ENCODE results near the gene SCGB1C1. TPM values are rescaled to one million over a fixed set of nuclear protein-coding genes. Genes with fewer than 3 reads are reported as not detected.
A peak's percentile ranks its signal among the peaks of the same experiment; 100 is the strongest.
"Not testable (repeated sequence)": the region's sequence is repeated elsewhere in the genome, so short reads cannot be mapped to it uniquely, and the experiment has no call there.

The SCGB1C1 gene
- total RNA-seq, 1 donor from 2014 or later, result not detected

GRCh38 chr11:218815-219593 lies 26.1 kb downstream of the SCGB1C1 start:
- peaks cover 5% of the 10 kb centered on the region for H3K36me3 Mint-ChIP-seq (ENCODE audit: insufficient read depth)
- no peaks in the 10 kb centered on the region for H3K9me3 Mint-ChIP-seq (ENCODE audit: low read depth)
- no peaks in the 10 kb centered on the region for H3K27me3 Mint-ChIP-seq
- DNase-seq (ENCODE audit: low spot score, unreplicated experiment), result no peak
- peak overlapping the region; percentile 50 for H3K27ac Mint-ChIP-seq
- TF ChIP-seq CTCF (IDR thresholded peaks at IDR 0.05; ENCODE audit: unreplicated experiment), result no peak
- H3K4me3 Mint-ChIP-seq (ENCODE audit: low read depth), result no peak overlapping the region
- peaks cover 1% of the 10 kb centered on the region for H3K4me1 Mint-ChIP-seq (ENCODE audit: low read depth)

GRCh38 chr11:220641-221215 lies 27.9 kb downstream of the SCGB1C1 start:
- not testable (repeated sequence) for H3K36me3 Mint-ChIP-seq (ENCODE audit: insufficient read depth); H3K27me3 Mint-ChIP-seq; H3K27ac Mint-ChIP-seq; H3K4me3 Mint-ChIP-seq (ENCODE audit: low read depth); H3K4me1 Mint-ChIP-seq (ENCODE audit: low read depth); H3K9me3 Mint-ChIP-seq (ENCODE audit: low read depth); DNase-seq (ENCODE audit: low spot score, unreplicated experiment)

GRCh38 chr11:221539-221938 lies 28.7 kb downstream of the SCGB1C1 start:
- H3K9me3 Mint-ChIP-seq (ENCODE audit: low read depth), result no peaks in the 10 kb centered on the region
- H3K36me3 Mint-ChIP-seq (ENCODE audit: insufficient read depth), result peaks cover 3% of the 10 kb centered on the region
- H3K4me3 Mint-ChIP-seq (ENCODE audit: low read depth), result no peak overlapping the region
- no peaks in the 10 kb centered on the region for H3K27me3 Mint-ChIP-seq
- TF ChIP-seq CTCF (IDR thresholded peaks at IDR 0.05; ENCODE audit: unreplicated experiment), result no peak
- no peaks in the 10 kb centered on the region for H3K4me1 Mint-ChIP-seq (ENCODE audit: low read depth)
- no peak for DNase-seq (ENCODE audit: low spot score, unreplicated experiment)
- no peak overlapping the region for H3K27ac Mint-ChIP-seq

GRCh38 chr11:221998-222789 lies 29.3 kb downstream of the SCGB1C1 start:
- DNase-seq (ENCODE audit: low spot score, unreplicated experiment), result no peak
- no peaks in the 10 kb centered on the region for H3K9me3 Mint-ChIP-seq (ENCODE audit: low read depth)
- H3K4me1 Mint-ChIP-seq (ENCODE audit: low read depth), result no peaks in the 10 kb centered on the region
- TF ChIP-seq CTCF (IDR thresholded peaks at IDR 0.05; ENCODE audit: unreplicated experiment), result no peak
- H3K27me3 Mint-ChIP-seq, result no peaks in the 10 kb centered on the region
- H3K4me3 Mint-ChIP-seq (ENCODE audit: low read depth), result no peak overlapping the region
- H3K36me3 Mint-ChIP-seq (ENCODE audit: insufficient read depth), result peaks cover 3% of the 10 kb centered on the region
- no peak overlapping the region for H3K27ac Mint-ChIP-seq

GRCh38 chr11:223026-223789 lies 30.3 kb downstream of the SCGB1C1 start:
- Mint-ChIP-seq H3K4me1 (ENCODE audit: low read depth) (no peaks in the 10 kb centered on the region), H3K27me3 (no peaks in the 10 kb centered on the region), H3K27ac (peak overlapping the region; percentile 84), H3K4me3 (ENCODE audit: low read depth) (no peak overlapping the region), H3K36me3 (ENCODE audit: insufficient read depth) (peaks cover 3% of the 10 kb centered on the region), H3K9me3 (ENCODE audit: low read depth) (no peaks in the 10 kb centered on the region)
- no peak for DNase-seq (ENCODE audit: low spot score, unreplicated experiment)
- TF ChIP-seq CTCF (IDR thresholded peaks at IDR 0.05; ENCODE audit: unreplicated experiment), result no peak
